Measurements from ENCODE around the gene FAM151B. TPM values are rescaled to one million over a fixed set of nuclear protein-coding genes. Genes with fewer than 3 reads are reported as not detected.

FAM151B gene
- total RNA-seq, 2 donors from 2014 or later: 1.6 to 4.6 TPM

DNA sequence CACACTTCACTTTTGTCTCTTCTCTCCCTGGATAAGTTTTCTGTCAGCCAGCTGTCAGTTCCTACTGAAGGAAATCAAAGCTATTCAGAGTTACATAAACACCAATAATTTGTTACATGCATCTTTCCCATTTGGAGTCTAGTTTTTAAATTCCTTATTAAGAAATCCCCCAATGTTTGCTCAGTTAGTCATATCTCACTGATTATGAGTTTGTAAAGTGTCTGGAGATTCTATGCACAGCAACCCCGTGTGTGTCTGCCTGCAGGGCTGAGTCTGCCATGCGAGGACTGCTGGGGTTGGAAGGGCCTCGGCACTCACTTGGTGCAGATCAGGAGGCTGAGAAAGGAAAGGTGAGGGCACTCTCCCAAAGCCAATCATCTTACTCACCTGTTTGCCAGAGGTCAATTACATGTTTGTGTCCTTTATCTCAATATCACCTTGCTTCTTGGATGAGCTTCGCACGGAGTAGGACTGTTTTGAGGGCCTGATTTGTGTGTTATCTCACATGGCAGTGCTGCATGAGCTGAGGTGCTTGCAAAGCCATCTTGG lies 78.9 kb downstream of the FAM151B start:
- intact Hi-C loops (cut with DNase I): no loop called here
- Histone ChIP-seq H3K9me3 (no peaks in the 10 kb centered on the region), H3K36me3 (replicated peaks in 1 of 2; ENCODE audit: insufficient read depth in 1 of 2, low read depth in 2 of 2) (no peaks in the 10 kb centered on the region), H3K4me3 (no peak overlapping the region), H3K27ac (no peak overlapping the region), H3K27me3 (peaks cover 0 to 19% of the 10 kb centered on the region in 2 donors), H3K4me1 (peaks cover 17% of the 10 kb centered on the region)
- WGBS, 2 donors: 41 to 49% methylated on average over 5 of the region's 5 CpGs
- no peak for DNase-seq
- TF ChIP-seq, protein P1, sequence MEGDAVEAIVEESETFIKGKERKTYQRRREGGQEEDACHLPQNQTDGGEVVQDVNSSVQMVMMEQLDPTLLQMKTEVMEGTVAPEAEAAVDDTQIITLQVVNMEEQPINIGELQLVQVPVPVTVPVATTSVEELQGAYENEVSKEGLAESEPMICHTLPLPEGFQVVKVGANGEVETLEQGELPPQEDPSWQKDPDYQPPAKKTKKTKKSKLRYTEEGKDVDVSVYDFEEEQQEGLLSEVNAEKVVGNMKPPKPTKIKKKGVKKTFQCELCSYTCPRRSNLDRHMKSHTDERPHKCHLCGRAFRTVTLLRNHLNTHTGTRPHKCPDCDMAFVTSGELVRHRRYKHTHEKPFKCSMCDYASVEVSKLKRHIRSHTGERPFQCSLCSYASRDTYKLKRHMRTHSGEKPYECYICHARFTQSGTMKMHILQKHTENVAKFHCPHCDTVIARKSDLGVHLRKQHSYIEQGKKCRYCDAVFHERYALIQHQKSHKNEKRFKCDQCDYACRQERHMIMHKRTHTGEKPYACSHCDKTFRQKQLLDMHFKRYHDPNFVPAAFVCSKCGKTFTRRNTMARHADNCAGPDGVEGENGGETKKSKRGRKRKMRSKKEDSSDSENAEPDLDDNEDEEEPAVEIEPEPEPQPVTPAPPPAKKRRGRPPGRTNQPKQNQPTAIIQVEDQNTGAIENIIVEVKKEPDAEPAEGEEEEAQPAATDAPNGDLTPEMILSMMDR (IDR thresholded peaks at IDR 0.05): no peak
- TF ChIP-seq POLR2A (IDR thresholded peaks at IDR 0.05): no peak
- ATAC-seq: no peak

DNA sequence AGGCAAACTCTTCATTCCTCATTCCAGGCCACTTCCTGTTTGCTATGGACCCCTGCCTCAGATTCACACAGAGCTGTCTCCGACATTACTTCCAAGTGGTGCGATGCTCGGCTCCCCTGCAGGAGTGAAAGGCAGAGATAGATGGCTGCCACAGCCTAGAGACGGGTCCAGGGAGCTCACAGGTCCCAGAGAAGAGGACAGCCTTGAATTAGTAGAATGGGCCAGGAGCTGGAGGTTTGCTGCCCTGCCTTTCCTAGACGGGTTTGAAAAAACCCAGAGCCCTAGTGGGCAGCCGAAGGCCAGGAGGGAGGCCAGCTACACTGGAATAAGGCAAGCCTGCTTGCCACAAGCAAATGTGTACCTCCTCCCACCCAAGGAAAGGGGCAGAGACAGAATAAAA lies 80.4 kb downstream of the FAM151B start:
- H3K36me3 ChIP-seq (replicated peaks in 1 of 2; ENCODE audit: insufficient read depth in 1 of 2, low read depth in 2 of 2): no peaks in the 10 kb centered on the region
- H3K27me3 ChIP-seq: peaks cover 0 to 19% of the 10 kb centered on the region in 2 donors
- no peak overlapping the region for H3K27ac ChIP-seq
- ATAC-seq (no peak), DNase-seq (no peak)
- 41% methylated on average over 6 of the region's 6 CpGs for WGBS, 2 donors
- H3K4me1 ChIP-seq: peaks cover 17% of the 10 kb centered on the region
- intact Hi-C loops (cut with DNase I): no loop called here
- H3K9me3 ChIP-seq: no peaks in the 10 kb centered on the region
- TF ChIP-seq, protein P1 (IDR thresholded peaks at IDR 0.05): no peak
- no peak for TF ChIP-seq POLR2A (IDR thresholded peaks at IDR 0.05)
- H3K4me3 ChIP-seq: no peak overlapping the region

DNA sequence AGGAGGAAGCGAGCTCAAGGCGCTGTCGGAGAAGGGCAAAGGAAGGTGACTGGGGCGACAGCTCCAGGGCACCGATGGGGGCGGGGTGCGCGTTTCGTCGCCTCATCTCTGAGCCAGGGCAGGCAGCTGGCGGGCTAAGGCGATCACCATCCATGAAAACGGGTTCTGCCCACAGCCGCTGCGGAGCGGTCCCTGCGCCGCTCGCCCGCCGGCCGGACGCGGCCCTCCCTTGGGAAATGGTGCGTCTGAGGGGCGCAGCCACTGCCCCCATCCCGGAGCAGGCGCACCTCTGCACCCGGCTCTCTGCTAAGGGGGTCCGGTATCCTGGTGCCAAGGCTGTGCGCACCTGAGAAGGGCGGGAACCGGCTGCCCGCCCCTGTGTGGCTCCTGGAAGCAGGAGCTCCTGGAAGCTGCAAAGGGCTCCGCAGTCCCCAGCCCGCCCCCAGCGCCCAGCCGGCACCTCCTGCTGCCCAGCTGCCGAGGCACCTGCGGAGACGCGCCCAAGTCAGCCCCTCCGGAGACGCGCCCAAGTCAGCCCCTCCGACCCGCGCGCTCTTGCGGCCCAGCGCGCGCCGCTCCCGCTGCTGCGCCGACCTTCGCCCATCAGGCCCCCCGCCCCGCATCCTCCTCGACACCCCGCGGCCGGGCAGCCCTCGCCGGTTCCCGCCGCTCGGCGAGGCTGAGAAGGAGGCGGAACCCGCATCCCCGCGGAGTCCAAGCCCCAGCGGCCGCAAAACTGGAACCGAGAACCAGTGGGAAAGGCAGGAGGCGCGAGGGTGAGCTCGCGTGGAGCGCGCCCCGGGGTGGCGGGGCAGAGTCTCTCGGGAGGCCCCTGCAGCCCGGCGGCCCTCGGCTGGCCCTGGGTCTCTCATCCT lies 81.4 kb downstream of the FAM151B start:
- no peaks in the 10 kb centered on the region for H3K36me3 ChIP-seq (replicated peaks in 1 of 2; ENCODE audit: insufficient read depth in 1 of 2, low read depth in 2 of 2)
- ATAC-seq: no peak
- no peak for TF ChIP-seq POLR2A (IDR thresholded peaks at IDR 0.05)
- TF ChIP-seq, protein P1 (IDR thresholded peaks at IDR 0.05): no peak
- no peaks in the 10 kb centered on the region for H3K9me3 ChIP-seq
- peaks cover 0 to 19% of the 10 kb centered on the region in 2 donors for H3K27me3 ChIP-seq
- H3K4me3 ChIP-seq: peak overlapping the region in 1 of 2 donors; percentile 15
- peaks cover 17% of the 10 kb centered on the region for H3K4me1 ChIP-seq
- no peak overlapping the region for H3K27ac ChIP-seq
- intact Hi-C loops (cut with DNase I): no loop called here
- no peak for DNase-seq
- WGBS, 2 donors: 0 to 1% methylated on average over 4 to 84 of the region's 89 CpGs

DNA sequence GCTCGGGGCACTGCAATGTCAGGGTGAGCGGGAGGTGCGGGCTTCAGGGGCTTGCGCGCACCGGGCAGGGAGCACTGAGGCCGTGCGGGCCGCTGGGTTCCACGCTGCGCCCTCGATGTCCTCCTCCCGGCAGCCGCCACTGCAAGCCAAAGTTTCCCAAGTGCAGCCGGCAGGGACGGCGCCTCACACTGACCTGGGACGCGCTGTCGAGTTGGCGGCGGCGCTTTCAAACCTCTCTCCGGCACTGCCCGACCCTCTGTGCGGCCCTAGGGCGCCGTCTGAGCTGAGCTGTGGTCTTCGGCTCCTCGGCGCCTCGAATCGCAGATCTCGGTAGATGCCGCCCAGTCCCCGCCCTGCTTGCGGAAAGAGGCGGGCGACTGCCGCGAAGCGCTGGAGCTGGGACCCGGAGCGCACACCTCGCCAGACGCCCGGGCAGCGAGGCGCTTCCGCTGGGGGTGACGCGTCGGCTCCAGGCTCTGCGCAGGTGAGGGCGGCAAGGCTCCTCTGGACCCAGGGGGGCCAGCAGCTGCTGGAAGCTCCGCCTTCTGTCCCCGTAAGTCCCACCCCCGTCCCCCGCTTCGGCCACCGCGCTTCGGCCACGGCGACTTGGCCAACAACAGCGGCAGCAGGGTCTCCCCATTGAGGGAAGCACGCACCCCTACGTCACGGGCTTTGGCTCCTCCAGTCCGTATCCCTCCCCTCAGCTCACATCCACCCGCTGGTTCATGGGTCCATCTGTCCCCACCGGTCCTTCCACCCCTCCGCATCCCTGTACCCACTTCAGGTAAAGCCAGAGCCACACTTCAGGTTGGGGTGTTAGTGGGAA lies 82.3 kb downstream of the FAM151B start, which contains the start of gene ANKRD34B:
Gene ANKRD34B (minus strand): TSS at position 320 of the 826 bp plus-strand sequence. CDS start 10,261 bp downstream, outside the sequence.
- peak within 1 kb of the TSS in 1 of 2 donors; percentile 15 for H3K4me3 ChIP-seq

More for the DNA sequence above, 82.3 kb downstream of the FAM151B start, which contains the start of gene ANKRD34B:
- Histone ChIP-seq H3K27me3 (peaks cover 0 to 19% of the 10 kb centered on the region in 2 donors), H3K27ac (no peak within 1 kb of the TSS), H3K4me1 (peaks cover 17% of the 10 kb centered on the region), H3K9me3 (no peaks in the 10 kb centered on the region), H3K36me3 (replicated peaks in 1 of 2; ENCODE audit: insufficient read depth in 1 of 2, low read depth in 2 of 2) (no peaks in the 10 kb centered on the region)
- no peak for ATAC-seq
- 3 to 8% methylated on average over 9 to 71 of the region's 73 CpGs for WGBS, 2 donors
- TF ChIP-seq POLR2A (IDR thresholded peaks at IDR 0.05): no peak
- TF ChIP-seq, protein P1 (IDR thresholded peaks at IDR 0.05): no peak
- intact Hi-C loops (cut with DNase I): no loop called here
- DNase-seq: no peak

Data from body of pancreas (tissue), 4 donors.